Measurements from ENCODE around the gene GLCCI1.

DNA sequence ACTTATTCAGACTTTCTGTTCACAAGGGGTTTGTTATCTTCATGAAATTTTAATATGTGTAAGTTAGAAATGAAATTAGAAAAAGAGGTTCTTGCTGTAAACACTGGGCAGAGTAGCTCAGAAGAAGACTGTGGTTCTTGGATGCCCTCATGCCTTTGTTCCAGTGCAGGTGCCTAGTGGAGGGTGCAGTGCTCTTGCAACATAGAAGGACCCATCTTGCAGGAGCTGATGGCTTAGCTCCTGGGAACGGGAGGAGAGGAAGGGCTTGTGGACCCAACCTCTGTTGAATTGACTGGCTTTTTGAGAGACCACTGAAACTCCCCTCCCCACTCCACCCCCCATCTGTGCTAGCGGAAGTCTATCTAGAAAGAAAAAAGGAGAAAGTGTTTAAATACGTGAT lies 116.8 kb downstream of the GLCCI1 start:
- TF ChIP-seq, protein P1, sequence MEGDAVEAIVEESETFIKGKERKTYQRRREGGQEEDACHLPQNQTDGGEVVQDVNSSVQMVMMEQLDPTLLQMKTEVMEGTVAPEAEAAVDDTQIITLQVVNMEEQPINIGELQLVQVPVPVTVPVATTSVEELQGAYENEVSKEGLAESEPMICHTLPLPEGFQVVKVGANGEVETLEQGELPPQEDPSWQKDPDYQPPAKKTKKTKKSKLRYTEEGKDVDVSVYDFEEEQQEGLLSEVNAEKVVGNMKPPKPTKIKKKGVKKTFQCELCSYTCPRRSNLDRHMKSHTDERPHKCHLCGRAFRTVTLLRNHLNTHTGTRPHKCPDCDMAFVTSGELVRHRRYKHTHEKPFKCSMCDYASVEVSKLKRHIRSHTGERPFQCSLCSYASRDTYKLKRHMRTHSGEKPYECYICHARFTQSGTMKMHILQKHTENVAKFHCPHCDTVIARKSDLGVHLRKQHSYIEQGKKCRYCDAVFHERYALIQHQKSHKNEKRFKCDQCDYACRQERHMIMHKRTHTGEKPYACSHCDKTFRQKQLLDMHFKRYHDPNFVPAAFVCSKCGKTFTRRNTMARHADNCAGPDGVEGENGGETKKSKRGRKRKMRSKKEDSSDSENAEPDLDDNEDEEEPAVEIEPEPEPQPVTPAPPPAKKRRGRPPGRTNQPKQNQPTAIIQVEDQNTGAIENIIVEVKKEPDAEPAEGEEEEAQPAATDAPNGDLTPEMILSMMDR (IDR thresholded peaks at IDR 0.05) = no peak
- no peak for TF ChIP-seq POLR2A (IDR thresholded peaks at IDR 0.05)

Data from tibial nerve (tissue), 3 donors.